ENCODE measurements around the gene MACROD2.

The MACROD2 gene

DNA sequence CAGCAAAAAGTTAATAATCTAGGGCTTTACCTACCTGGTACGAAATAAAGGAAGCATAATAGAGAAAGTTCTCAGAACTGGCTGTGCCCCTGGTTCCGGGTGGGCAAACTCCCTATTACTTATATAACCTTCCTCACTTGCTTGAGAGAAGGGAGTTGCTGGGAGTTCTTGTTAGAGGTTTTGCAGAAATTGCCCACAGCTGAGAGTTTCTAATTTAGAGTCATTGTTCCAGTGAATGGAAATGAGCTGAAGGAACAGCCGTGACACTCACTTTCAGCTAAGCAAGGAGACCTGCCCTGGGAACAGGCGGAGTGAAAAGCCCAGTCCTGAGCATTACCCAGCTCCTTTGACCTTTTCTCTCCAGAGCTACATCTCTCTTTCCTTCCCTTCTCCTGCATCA lies 936.7 kb downstream of the MACROD2 start:
- DNase-seq = no peak

DNA sequence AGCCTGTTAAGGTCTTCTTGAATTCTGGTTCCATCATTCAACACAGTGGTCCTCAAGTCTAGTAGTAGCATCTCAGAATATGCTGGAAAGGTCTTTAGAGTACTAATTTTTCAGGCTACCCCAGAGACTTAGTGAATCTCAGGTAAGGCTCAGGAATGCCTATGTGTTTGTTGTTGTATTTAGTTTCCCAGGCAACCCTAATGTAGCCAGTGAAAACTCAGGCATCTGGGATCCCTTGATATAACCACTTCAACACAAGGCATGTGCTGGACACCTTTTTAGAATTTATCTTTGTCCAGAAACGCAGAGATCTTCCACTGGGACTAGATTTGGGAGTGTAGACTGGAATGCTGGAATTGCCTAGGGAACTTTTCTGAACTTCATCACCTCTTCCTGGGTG lies 940.0 kb downstream of the MACROD2 start:
- no peak for DNase-seq

DNA sequence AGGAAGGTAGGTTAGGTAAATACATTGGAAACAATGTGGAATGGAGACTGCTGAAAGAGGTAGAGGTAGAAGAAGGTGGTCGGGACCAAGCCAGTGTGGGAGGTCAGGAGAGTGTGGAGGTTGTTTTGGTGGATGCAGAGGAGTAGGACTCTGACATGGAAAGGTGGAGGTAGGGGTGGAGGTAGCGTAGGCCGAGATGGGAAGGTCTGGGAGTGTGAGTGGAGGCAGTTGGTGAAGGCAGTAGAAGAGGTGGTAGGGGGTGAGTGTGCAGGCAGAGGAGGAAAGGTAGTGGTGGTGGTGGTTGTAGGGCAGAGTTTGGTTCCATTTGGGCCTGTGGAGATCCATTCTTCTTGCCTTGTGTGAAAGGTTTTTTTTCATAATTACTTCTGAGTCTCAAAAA lies 941.7 kb downstream of the MACROD2 start:
- no peak for DNase-seq

DNA sequence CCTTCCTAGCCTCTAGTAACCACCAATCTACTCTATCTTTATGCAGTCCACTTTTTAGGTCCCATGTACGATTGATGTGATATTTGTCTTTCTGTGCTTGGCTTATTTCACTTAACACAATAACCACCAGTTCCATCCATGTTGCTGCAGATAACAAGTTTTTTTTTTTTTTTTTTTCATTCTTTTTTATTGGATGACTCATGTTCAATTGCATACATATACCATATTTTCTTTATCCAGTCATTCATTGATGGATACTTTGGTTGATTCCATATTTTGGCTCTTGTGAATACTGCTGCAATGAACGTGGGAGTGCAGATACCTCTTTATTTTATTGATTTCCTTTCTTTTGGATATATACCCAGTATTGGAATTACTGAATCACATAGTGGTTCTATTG lies 942.5 kb downstream of the MACROD2 start:
- no peak for DNase-seq

DNA sequence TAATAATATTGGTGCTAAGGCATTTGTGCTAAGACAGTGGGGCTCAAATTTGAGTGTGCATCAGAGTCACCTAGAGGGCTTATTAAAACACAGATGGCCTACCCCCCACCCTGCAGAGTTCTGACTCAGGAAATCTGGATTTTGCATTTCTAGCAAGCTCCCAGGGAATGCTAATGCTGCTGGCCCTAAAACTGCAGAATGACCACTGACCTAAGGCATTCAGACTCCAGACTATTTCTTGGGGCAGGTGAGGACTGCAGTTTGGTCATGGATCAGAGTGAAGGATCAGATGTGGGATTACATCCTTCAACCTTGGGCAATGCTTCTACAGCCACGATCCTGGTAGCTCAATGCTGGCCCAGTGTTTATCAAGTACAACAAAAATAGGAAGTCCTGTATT lies 952.2 kb downstream of the MACROD2 start:
- no peak for DNase-seq

DNA sequence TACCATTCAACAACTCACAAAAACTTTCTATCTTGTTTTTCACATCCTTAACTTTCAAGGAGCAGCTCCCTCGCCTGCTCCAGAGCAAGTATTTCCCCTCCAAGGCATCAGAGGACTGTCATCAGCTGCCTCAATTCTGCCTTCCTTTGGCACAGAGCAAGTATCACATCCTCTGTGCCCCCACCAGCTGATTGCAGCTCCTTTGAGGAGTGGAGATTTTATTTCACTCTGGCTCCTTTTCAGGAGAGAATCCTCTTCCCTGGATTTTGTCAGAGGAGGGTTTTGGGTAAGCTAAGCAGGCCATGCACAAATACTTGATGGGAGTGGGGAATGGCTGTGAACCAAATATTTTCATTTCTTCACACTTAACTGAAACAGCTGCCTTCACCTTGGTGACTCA lies 952.6 kb downstream of the MACROD2 start:
- DNase-seq = no peak

DNA sequence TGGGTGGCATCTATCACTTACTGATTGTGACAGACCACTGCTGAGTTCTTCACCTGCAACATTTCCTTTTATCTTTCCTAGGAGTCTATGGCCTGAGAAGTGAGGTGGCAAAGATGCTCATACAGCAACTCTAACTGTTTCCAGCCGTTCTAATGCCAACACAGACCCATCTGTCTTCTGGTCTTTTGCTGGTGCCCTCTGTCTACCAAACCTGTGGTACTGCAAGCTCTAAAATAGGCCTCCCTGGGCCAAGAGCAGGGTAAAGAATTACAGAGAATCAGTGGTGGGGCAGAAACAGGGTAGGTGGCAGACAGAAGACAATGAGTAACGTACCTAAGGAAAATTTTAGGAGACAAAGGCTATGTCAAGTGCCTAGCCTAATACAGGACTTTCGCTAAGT lies 953.1 kb downstream of the MACROD2 start:
- DNase-seq = no peak

DNA sequence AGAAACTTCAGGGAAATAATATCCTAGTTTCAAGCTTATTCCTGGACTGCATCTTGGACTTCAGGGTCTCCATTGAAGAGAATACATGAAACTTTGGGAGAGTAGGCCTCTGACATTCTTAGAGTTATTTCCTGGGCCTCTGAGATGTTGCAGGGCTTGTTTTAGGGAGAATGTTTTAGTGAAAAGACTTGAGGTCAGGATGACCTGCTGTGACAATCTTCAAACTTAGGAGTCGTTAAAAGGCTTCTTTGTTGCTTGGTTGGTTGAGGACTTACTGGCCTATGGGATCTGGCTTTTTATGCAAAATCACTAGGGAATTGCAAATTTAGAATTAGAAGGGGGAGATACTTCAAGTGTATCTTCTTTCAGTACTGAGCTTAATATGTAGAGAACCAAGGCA lies 955.3 kb downstream of the MACROD2 start:
- no peak for DNase-seq

DNA sequence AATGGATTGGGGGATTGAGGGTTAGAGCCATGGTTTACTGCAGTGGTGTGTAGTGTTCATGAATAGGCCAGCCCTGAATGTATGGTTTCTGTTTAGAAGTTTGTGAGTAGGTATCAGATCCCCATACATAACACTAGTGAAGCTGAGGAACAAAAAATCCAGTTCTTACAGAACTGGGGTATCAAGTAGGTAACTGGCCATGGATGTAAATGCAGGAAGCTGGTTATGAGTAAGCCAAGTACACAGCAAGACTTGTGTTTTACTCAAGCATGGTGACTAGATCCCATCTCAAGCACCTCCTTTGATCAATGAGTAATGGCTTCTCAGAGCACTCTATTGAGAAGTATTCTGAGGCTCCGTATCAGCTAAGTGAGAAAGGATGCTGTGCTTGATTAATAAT lies 955.8 kb downstream of the MACROD2 start:
- no peak for DNase-seq

DNA sequence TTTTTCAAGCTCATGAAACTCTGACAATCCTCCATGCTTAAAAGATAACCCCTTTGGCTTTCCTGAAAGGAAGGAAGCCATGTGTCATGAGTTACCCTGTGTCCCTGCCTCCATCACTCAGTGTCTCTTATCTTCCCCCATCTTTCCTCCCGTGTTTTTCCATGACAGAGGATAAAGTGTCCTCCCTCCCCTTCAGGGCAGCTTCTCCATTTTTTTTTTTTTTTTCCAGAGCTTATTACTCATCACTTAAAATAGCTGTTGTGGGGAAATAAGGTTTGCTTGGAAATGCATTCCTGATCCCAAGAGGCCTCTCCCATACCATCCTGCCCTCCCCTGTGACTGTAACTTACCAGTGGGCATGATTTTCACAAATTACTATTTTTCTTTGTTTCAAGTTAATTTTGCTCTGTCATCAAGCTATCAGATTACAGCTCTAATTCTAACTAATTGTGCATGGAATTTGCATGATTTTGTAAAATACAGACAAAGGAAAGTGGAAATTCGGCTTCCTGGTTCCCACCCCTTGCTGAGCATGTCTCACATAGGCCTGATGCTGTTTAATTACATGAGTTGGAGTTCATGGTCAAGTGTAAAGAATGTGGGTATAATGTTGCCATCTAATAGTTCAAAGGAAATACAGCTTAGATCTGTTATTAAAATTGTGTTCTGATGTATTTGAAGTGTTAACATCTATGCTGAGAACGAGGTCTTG lies 956.5 kb downstream of the MACROD2 start:
- no peak for DNase-seq

DNA sequence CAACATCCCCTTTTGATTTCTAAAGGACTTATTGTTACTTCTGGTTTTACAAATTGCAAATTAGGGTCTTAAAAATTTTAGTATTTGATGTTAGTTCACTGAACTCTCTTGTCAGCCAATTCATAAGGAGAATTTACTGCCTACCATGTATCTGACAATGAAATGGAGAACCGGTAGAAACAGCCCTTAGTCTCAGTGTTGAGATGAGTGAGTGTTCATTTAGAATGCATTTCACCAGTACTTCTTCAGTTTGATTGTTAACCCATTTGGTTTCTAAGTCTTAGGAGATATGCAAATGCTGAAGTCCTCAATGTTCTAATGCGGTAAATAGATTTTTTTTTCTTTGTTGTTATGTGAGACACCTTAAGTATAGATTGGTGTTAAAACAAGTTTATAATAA lies 958.4 kb downstream of the MACROD2 start:
- no peak for DNase-seq

DNA sequence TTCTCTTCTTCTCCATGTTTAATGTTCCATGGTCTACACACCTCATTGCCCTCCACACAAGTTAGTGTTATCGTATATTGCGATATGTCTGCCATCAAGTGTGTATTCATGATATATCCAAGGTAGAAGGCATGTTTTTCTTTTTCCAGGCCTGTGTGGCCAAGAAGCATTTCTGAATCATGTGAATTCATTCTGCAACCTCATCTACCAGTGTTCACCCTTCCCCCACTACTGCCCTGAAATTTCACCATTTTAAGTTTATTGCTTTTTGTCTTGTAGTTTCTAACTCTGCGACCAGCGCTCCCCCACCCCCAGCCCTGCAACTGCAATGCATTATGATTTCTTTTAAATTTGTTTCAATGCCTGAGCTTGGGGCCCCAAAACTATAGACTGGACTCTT lies 960.1 kb downstream of the MACROD2 start:
- DNase-seq = no peak

DNA sequence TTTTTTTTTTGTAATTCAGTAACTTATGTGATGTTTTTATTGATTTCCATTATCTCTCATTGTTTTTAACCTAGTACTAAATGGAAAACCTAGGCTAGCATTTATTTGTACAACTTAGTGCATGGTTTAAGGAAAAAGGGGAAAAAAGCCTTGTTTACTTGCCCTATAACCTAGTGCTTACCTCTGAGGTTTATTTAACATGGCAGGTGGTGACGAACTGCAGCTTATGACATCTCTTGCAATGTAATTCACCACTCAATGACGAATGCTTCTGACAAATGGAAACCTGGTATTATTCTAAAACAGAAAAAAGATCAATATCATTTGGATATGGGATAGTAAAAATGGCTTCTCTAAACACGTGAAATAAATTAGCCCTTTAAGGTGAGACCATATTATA lies 960.7 kb downstream of the MACROD2 start:
- DNase-seq = no peak

DNA sequence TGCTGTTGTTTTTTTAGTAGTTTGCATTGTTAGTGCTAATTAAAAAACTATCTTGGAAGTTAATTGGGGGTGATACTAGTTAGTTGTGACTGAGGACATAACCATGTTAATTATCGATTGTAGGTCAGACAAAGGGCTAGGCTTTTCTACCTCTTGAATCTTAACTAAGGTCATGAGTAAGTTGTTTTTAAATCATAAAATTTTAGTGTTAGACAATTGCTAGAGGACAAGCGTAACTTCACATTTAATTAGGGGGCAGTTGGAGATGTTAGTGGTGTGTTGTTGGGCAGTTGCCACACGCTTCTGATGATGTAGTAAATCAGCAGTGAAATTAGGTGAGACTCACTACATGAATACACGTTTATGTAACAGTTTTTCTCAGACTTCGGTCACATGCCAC lies 961.2 kb downstream of the MACROD2 start:
- DNase-seq = no peak

DNA sequence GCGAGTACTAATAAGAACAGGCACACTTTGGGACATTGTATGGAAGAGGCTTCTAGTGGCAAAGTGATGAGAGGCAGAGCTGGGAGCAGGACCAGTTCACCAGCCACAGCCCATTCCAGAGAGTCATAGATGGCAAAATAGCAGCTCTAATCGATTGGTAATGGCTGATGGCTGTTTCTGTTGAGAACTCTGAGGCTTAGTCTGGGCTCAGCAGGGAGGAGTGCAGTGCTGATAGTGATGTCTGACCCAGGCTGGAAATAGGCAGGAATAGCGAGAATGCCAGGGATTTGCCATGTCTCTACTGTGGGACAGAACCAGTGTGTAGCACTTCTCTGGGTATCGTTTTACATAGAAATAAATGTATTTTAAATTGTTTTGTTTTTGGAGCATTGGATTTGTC lies 962.1 kb downstream of the MACROD2 start:
- no peak for DNase-seq

DNA sequence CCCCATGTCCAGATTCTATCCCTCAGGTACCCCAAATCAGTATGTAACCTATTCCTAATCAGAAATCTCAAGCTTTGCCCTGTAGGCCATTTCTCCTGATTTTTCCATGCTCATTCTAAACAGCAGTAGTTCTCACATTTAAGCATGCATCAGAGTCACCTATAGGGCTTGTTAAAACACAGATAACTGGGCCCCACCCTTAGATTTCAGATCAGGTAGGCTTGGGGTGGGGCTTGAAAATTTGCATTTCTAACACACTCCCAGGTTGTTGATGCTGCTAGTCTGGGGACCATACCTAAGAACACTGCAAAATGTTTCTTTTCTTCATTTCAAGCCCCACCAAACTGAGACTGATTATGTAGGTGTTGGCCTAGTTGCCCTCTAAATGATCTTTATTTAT lies 963.3 kb downstream of the MACROD2 start:
- DNase-seq = no peak

DNA sequence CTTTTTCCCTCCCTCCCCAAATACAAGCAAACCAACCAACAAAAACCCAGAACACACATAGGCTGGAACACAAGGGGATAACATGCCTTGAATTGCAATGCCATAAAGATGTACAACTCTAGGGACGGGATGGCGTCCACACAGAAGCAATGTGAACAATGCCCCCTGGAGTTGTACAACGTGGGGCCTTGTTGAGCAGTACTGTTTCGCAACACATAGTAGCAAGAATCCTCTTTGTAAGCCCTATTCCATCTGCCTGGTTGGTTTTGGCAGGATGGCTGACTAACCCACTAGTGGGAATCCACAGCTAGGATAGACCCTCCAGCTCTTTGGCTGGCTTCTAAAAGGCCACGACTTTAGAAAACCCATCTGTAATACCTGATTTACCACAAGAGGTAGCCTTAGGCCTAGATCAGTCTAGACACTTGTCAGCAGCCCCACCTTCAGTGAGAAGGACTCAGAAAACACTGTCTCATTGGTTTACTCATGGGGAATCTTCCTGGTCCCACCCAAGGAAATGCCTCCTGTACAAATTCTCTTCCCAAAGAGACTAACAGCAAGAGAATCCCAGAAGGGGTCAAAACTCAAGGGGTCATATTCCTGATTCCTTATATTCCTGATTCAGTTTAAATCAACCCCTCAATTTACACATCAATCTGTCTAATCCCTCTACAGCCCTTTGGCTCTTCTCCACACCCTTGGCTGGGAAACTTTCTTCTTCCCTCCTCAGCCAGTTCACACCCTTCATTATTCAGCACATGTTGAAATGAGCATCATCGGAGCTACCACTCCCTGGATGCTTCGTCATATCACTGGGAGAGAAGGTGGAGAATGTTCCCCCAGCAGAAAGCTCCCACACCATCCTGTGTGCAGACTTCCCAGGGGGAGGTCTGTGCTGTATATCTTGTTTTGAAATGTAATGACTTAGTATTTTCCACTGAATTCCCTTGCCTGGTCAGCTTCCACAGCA lies 964.5 kb downstream of the MACROD2 start:
- no peak for DNase-seq

DNA sequence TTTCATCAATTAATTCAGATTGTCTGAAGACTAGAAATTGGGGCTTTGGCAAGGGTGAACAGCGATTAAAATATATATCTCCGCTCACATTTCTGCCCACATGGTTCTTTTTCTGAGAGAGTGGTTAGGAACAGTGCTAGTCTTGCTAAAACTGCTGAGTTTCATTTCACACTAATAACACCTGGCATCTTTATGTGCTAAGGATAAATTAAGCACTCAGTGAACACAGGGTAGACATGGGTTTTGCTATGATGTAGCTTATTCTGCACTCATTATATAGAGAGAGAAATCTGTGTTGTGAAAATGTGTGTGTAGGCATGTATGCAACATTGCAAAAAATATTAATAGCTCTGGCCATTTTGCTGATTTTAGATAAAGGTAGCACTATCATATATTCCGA lies 965.5 kb downstream of the MACROD2 start:
- no peak for DNase-seq

DNA sequence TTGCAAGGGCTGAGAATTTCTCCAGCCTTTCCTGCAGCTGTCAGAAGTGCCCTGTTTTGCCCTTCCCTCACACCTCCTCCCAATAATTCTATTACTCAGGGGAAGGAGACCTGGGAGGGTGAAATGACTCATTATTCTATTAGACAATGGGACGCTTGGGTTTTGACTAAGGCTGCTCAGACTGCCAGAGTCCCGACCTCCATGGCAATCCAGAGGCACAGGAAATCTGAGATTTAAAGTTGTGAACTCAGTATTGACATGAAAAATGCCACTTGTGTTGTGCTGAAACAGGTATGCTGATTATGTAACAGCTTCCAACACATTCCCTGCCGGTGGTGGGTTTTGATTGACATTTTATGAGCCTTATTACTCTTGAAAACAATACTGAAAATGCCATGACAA lies 967.9 kb downstream of the MACROD2 start:
- DNase-seq = no peak

DNA sequence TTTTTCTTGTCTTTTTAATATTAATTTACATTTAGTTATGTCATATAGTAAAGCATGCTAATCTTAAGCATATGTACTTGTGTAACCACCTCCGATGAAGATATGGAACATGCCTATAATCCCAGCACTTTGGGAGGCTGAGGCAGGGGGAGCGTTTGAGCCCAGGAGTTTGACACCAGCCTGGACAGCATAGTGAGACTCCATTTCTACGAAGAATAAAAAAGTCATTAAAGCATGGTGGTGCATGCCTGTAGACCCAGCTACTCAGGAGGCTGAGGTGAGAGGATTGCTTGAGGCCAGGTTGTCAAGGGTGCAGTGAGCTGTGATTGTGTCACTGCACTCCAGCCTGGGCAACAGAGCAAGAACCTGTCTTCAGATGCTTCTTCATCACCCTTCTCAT lies 970.9 kb downstream of the MACROD2 start:
- DNase-seq = no peak

DNA sequence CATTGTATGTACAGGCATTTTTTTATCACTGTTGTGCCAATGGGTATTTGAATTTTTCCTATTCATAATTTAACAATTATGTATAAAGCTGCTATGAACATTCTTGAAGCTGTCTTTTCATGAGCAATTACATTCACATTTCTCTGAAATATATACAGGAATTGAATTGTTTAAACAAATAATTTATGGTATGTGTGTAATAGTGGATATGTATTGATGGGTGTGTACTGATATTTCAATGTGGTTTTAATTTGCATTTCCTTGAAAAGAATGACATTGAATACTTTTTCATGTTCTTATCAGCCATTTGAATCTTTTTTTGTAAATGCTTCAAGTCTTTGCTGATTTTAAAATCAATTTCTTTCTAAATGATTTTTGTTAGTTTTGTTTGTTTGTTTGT lies 971.5 kb downstream of the MACROD2 start:
- DNase-seq = no peak

DNA sequence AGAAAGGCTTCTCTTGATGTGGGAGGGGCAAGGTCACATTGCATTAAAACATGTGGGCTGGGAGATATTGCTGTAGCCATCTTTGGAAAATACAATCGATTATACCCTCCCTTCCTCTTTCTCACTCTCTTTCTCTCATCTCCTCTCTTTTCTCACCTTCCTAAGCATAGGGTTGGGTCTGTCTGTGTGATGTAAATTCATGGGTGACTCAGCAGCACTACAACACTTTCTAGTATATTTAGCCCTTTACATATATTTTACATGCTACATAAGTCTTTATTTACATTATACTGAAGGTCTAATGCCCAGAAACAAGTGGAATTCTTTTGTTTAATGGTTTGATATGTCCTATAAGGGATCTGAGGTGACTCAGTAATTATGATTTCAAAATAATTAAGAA lies 976.9 kb downstream of the MACROD2 start:
- no peak for DNase-seq

DNA sequence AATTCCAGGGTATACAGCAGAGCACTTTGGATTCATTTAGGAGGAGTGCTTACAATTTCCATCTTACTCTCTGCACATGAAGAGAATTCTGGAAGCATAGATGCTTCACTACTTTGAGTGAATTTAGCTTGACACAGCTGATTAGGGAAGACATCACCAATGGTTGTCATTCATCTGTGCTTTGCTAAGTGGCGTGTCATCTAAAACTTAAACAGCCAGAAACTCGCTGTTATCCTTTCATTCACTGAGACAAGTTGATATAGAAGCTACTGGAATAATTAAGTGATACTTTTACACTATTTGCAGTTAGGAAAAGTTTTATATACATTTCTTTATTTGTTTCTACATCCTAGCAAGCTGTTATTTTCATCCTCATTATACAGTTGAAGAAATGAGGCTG lies 977.4 kb downstream of the MACROD2 start:
- DNase-seq = no peak

DNA sequence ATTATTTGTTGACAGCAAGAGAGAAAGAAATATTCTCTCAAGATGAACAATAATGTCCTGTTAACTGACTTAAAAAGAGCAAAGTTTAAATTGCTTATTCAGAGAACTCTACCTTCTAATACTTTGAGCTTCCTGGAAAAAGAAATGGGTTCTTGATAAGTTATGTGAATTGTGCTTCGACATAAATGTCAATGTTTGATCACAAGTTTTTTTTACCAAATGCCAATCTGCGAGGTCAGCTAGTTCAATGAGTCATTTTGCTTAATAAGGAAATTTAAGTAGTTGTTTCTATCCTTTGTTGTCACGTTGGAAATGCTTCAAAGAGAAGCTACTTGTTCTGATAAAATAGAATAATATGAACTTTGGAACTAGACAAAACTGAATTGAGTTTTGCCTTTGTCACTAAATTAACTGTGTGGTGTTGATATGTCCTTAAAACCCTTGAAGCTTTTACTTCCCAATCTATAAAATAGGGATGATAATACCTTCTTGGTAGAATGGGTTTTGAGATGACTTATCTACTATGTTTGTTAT lies 984.2 kb downstream of the MACROD2 start:
- DNase-seq = no peak

All from NCI-H510A (cell line).